PFSK-1 (cell line): ENCODE results near the gene C1orf167. TPM values are rescaled to one million over a fixed set of nuclear protein-coding genes. Genes with fewer than 3 reads are reported as not detected.

Experiments
- FOXP2 ChIP-seq: optimal IDR thresholded peaks from 2 replicates; pipeline ENCODE3; 2011; ENCODE audit warnings: borderline replicate concordance, control low read depth, inconsistent platforms; ENCODE audit not compliant: insufficient read depth; ENCODE audit errors: extremely low read length, extremely low read depth
- POLR2AphosphoS5 ChIP-seq: IDR thresholded peaks from 2 replicates; pipeline ENCODE4 v1.6.1; 2012; ENCODE audit warnings: low read depth, mild to moderate bottlenecking, control low read depth, low read length, moderate library complexity
- REST ChIP-seq, 2 experiments: IDR thresholded peaks; 2 replicates each; pipeline versions ENCODE4 v1.6.1 to v1.8.0; 2011 to 2012; ENCODE audit warnings: low read depth in 2 of 2, low read length in 2 of 2, control low read depth in 1 of 2, inconsistent platforms in 1 of 2, mild to moderate bottlenecking in 1 of 2, moderate library complexity in 1 of 2; ENCODE audit not compliant: insufficient read depth in 1 of 2
- SIN3A ChIP-seq: IDR thresholded peaks from 2 replicates; pipeline ENCODE4 v1.6.1; 2012; ENCODE audit warnings: mild to moderate bottlenecking, low read length, moderate library complexity, borderline replicate concordance; ENCODE audit not compliant: insufficient read depth
- TAF1 ChIP-seq: IDR thresholded peaks from 2 replicates; pipeline ENCODE4 v1.6.1; 2012; ENCODE audit warnings: low read length, control low read depth, borderline replicate concordance; ENCODE audit not compliant: insufficient read depth
- polyA plus RNA-seq: library from polyadenylated mRNA; unstranded; fragments of >200 nt; gene quantifications from one replicate; pipeline ENCODE4 v1.2.1, GENCODE V29; 2012; ENCODE audit warnings: low read depth, missing spikeins; ENCODE audit not compliant: insufficient read length

C1orf167 gene
- polyA plus RNA-seq = not detected

- TF ChIP-seq TAF1 (no peak), POLR2AphosphoS5 (no peak), REST (IDR thresholded peaks at IDR 0.05; ENCODE audit: insufficient read depth in 1 of 2, low read depth in 2 of 2, low read length in 2 of 2) (no peak), FOXP2 (no peak), SIN3A (no peak)
These were observed at the start of gene C1orf167 for GRCh38 chr1:11761988-11762406. C1orf167 (plus strand) TSS chr1:11762193; CDS start chr1:11764401, 2,208 bp downstream.

- TF ChIP-seq TAF1 = no peak
- no peak for TF ChIP-seq FOXP2
- TF ChIP-seq SIN3A = no peak
- no peak for TF ChIP-seq POLR2AphosphoS5
- TF ChIP-seq REST (IDR thresholded peaks at IDR 0.05; ENCODE audit: insufficient read depth in 1 of 2, low read depth in 2 of 2, low read length in 2 of 2) = no peak
These were observed 49.7 kb upstream of the C1orf167 start for GRCh38 chr1:11712285-11712684.

GRCh38 chr1:11713095-11713494, 48.9 kb upstream of the C1orf167 start:
- TF ChIP-seq TAF1 = no peak
- no peak for TF ChIP-seq SIN3A
- TF ChIP-seq REST (IDR thresholded peaks at IDR 0.05; ENCODE audit: insufficient read depth in 1 of 2, low read depth in 2 of 2, low read length in 2 of 2) = no peak
- no peak for TF ChIP-seq POLR2AphosphoS5
- TF ChIP-seq FOXP2 = no peak

GRCh38 chr1:11714831-11715575, 47.0 kb upstream of the C1orf167 start:
- TF ChIP-seq REST (IDR thresholded peaks at IDR 0.05; ENCODE audit: insufficient read depth in 1 of 2, low read depth in 2 of 2, low read length in 2 of 2) (no peak), FOXP2 (no peak), TAF1 (no peak), POLR2AphosphoS5 (no peak)
